Activated CD4-positive, CD25-positive, alpha-beta regulatory T cell treated with anti-CD3 and anti-CD28 coated beads, Interleukin-2, amount 50 U/mL, for 72 hours (primary cell): ENCODE measurements around the gene JUND.

Experiments
- DNase-seq: peaks from one replicate; pipeline ENCODE4 v3.0.0; 2021

The JUND gene

GRCh38 chr19:18308051-18308947, 26.9 kb upstream of the JUND start:
- no peak for DNase-seq

- DNase-seq, result no peak
Observed at GRCh38 chr19:18307271-18307681, 25.9 kb upstream of the JUND start.

DNA sequence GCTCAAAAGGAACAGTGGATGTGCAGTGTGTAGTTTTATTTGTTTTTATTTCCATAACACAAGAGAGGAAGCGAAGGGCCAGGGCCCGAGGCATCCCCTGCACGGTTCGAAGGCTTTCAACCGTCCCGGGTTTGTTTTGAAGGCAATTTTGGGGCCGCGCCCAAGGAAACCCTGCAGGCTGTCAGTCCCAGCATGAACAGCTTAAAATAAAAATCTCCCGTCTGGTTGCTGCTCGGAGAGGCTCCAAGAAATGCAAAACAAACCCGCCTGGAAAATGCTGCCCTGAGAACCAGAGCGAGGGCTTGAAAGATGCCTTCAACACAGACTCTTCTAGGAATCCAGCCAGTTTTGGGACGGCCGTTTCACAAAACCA, 25.5 kb upstream of the JUND start:
- no peak for DNase-seq

GRCh38 chr19:18306209-18306887, 24.9 kb upstream of the JUND start:
- no peak for DNase-seq

GRCh38 chr19:18304458-18305310, 23.3 kb upstream of the JUND start:
- peak; percentile 76 for DNase-seq

DNA sequence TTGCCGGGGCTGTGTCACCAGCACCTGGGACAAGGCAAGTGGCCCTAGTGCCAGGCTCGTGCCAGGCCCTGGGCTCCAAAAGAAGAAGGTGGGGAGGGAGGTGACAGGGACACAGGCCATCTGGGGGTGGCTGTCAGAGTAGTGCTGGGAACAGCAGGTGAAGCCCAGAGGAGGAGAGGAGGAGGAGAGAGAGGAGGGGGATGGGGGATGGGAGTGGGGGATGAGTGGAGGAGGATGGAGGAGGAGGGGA, 22.7 kb upstream of the JUND start:
- no peak for DNase-seq

GRCh38 chr19:18301718-18302111, 20.3 kb upstream of the JUND start:
- DNase-seq, result no peak

- no peak for DNase-seq
Observed at GRCh38 chr19:18300930-18301717, 19.7 kb upstream of the JUND start.

DNA sequence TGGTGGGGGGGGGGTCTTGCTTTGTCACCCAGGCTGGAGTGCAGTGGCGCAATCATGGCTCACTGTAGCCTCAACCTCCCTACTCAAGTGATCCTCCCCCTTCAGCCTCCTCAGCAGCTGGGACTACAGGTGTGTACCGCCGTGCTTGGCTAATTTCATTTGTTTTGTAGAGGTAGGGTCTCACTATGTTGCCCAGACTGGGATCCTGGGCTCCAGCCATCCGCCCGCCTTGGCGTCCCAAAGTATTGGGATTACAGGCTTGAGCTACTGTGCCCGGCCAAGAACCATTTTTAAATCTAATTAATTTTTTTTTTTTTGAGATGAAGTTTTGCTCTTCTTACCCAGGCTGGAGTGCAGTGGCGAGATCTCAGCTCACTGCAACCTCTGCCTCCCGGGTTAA, 18.2 kb upstream of the JUND start:
- DNase-seq, result no peak

DNA sequence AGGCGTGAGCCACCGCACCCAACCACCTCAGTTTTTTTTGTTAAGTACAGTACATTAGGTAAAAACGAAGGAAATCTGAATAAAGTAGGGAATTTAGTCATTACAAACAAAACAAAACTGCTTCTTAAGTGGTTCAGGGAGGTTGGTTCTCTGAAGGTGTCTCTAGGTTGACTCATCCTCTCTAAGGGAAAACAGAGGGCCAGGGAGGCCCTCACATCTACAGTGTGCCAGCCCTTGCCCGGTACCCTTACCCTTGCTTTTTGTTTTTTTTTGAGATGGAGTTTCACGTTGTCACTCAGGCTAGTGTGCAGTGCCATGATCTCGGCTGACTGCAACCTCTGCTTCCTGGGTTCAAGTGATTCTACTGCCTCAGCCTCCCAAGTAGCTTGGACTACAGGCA, 17.2 kb upstream of the JUND start:
- no peak for DNase-seq

- no peak for DNase-seq
Observed at GRCh38 chr19:18297308-18297707, 15.9 kb upstream of the JUND start.

DNA sequence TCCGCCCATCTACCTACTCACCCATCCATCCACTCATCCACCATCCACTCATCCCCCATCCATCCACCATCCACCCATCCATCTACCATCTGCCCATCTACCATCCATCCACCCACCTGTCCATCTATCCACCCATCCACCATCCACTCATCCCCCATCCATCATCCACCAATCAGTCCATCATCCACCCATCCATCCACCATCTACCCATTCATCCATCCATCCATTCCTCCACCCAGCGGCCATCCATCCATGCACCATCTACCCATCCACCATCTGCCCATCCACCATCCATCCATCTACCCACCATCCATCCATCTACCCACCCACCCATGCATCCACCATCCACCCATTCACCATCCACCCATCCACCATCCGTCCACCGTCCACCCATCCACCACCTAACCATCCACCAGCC, 13.6 kb upstream of the JUND start:
- DNase-seq, result no peak

DNA sequence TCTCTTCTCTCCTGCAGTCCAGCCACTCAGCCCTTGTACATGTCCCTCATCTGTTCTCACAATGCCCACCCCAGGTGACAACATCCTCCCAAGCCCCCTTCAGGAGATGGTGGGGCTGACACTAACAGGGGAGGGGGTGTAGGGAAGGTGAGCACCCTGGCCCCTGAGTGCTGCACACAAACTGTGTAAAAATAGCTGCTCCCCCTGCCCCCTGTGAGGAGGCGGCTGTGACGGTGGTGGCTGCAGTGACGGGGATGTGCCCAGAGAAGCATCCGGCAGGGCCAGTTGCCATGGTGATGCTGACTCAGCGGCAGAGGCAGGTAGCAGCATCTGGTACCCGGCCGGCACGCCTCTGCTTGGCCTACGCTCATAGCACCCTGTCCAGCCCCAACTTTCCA, 13.0 kb upstream of the JUND start:
- DNase-seq, result peak; percentile 87

DNA sequence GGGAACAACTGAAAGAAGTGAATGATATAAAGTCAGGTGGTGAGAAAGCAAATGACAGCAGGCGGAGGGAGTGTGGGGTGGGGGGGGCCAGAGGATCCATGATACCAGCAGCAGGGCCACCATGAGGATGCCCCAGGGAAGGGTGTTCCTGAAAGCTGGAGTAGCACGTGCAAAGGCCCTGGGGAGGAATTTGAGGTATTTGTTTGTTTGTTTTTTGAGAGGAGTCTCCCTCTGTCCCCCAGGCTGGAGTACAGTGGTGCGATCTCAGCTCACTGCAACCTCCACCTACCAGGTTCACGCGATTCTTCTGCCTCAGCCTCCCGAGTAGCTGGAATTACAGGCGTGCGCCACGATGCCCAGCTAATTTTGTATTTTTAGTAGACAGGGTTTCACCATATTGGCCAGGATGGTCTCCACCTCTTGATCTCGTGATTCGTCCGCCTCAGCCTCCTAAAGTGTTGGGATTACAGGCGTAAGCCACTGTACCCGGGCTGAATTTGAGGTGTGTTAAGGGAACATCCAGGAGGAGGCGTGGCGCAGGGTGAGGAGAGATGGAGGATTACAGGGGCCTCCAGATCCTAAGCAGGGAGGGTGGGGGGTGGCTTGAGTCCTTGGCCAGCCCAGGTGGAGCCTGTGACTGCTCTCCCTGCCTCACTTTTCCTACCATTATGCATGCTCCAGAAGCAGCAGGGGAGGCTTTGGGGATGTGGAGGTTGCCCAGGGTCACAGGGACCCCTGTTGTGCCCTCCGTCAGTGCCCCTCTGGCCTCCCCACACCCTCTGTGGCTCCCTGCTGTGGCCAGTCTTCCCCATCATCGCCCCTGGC, 12.4 kb upstream of the JUND start:
- no peak for DNase-seq

DNA sequence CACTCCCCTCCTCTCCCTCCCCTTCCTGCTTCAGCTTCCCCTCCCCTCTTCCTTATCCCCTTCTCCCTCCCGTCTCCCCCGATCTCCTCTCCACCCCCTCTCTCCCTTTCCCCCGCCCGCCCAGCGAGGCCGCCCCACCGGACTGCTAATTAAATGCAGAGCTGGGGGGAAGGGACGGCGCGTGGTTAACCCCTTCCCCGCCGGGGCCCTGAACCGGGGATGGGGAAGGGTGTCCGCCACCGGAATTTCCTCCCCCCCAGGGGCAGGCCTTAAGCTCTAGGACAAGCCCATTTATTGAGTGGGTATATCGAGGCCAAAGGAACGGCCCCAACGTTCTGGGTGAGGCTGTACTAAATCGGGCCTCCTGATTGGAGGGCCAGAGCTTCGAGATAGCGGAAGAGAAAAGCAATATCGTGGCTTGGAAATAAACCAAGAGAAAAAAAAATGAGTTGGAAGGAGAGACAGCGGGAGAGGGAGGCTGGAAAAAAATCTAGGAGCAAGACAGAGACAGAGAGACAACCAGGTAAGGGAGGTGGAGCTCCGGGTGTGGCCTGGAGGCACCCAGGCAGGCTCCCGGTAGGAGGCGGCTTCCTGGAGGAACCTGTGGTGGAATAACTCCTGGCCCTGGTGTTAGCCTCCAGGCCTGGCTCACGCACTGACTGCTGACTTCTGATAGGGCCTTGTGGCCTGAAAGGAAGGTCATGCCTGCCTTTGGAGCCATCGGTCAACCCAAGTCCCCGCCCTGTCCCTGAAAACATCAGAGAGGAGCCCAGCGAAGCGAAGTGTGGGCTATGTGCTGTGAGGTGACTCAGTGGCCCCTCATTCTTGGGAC, 11.6 kb upstream of the JUND start:
- peak; percentile 68 for DNase-seq

DNA sequence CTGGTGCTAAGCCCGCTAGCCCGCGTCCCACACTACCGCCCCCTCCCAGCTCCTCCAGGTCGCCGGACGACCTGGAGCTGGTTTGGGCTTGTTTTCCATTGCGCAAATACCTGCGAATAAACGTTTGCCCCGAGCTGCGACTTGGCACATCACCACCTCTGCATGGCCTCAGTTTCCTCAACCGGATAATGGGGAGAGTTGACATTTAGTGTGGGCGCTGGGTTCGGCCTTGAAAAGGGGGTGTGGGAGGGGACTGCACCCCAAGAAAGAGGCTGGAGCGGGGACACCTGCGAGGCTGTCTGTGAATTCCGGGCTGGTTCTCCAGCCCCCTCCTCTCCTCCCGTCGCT, 11.0 kb upstream of the JUND start:
- no peak for DNase-seq

- DNase-seq, result peak; percentile 73
Observed at GRCh38 chr19:18291590-18292461, 10.4 kb upstream of the JUND start.

- DNase-seq, result no peak
Observed at GRCh38 chr19:18291019-18291524, 9.7 kb upstream of the JUND start.

DNA sequence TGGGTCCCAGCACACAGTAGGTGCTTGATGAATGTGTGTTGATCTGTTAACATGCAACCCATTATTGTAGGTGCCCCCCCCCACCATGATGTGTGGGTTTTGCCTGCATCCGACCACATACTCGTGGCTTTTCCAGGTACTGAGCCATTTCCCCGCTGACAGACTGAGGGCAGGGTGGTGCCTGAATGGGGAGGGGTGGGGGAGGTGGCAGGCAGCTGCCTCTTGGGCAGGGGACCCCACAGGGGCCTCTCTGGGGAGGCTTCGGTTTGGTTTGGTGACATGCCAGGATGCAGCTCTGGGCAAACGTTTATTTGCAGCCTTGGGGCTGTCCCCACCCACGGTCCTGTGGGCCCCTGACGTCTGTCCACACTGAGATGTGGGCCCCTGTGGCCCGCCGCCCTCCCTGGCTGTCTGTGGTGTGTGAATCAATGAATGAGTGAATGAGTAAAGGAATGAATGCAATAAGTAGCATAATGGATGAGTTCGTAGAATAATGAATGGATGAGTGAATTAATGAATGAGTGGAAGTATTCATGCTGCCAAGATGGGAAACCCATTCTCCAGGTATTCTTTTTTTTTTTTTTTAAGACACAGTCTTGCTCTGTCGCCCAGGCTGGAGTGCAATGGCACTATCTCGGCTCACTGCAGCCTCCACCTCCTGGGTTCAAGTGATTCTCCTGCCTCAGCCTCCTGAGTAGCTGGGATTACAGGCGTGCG, 9.0 kb upstream of the JUND start:
- DNase-seq, result peak; percentile 87
